Chondrocyte (in vitro differentiated cells): Measurements from ENCODE around the gene ITGB8. TPM values are rescaled to one million over a fixed set of nuclear protein-coding genes. Genes with fewer than 3 reads are reported as not detected.

Experiments
- DNase-seq: peaks from one replicate; pipeline ENCODE4 v3.0.0; 2021; ENCODE audit warnings: mixed read lengths, low spot score
- H3K27ac Mint-ChIP-seq: one replicate; pipeline ENCODE4 v1.8.0; 2021; ENCODE audit warnings: mild to moderate bottlenecking, moderate library complexity, mixed read lengths; ENCODE audit not compliant: unreplicated experiment
- H3K27me3 Mint-ChIP-seq: 2 replicates; pipeline ENCODE4 v1.8.0; 2021; ENCODE audit warnings: low read depth, mixed read lengths
- H3K36me3 Mint-ChIP-seq: 2 replicates; pipeline ENCODE4 v1.8.0; 2021; ENCODE audit warnings: low read depth, mixed read lengths
- H3K4me1 Mint-ChIP-seq: 2 replicates; pipeline ENCODE4 v1.8.0; 2021; ENCODE audit warnings: low read depth, mild to moderate bottlenecking, mixed read lengths
- H3K4me3 Mint-ChIP-seq: one replicate; pipeline ENCODE4 v1.8.0; 2021; ENCODE audit warnings: mild to moderate bottlenecking, moderate library complexity, mixed read lengths; ENCODE audit not compliant: unreplicated experiment
- H3K9me3 Mint-ChIP-seq: 2 replicates; pipeline ENCODE4 v1.8.0; 2021; ENCODE audit warnings: low read depth, mixed read lengths
- CTCF ChIP-seq: fragments of 200-600 bp; sonication (generic); IDR thresholded peaks from 2 replicates; pipeline ENCODE4 v1.5.0; 2021; ENCODE audit warnings: antibody characterized with exemption, mild to moderate bottlenecking, moderate library complexity
- total RNA-seq: library from RNA; stranded (reverse); gene quantifications from 3 replicates; pipeline ENCODE4 v1.2.1, GENCODE V29; 2021

Gene ITGB8
- total RNA-seq, 1 donor from 2014 or later: 0.40 TPM

DNA sequence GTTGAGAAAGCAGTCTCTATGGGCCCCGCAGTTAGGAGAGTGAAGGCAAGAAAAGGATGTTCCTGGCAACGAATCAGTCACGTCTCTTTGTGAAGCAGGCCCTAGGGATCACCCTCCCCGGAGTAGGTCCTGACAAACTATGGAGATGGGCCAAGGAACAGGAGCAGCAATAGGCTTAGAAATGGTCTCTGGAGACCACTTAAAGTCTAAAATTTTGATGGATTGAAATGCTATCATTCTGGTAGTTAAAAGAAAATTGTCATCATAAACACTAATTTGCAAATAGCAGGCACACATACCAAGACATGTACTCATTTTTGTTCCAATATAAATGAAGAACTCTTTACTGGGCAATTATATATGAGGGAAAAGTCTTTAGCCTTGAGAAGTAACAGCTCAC lies 123.5 kb downstream of the ITGB8 start:
- Mint-ChIP-seq H3K9me3 (no peaks in the 10 kb centered on the region), H3K27me3 (no peaks in the 10 kb centered on the region), H3K4me1 (no peaks in the 10 kb centered on the region), H3K4me3 (no peak overlapping the region), H3K36me3 (no peaks in the 10 kb centered on the region), H3K27ac (no peak overlapping the region)
- no peak for TF ChIP-seq CTCF
- no peak for DNase-seq

- no peak for TF ChIP-seq CTCF
- no peak for DNase-seq
- no peaks in the 10 kb centered on the region for H3K27me3 Mint-ChIP-seq
- H3K27ac Mint-ChIP-seq: no peak overlapping the region
- no peaks in the 10 kb centered on the region for H3K36me3 Mint-ChIP-seq
- H3K4me3 Mint-ChIP-seq: no peak overlapping the region
- H3K4me1 Mint-ChIP-seq: no peaks in the 10 kb centered on the region
- H3K9me3 Mint-ChIP-seq: no peaks in the 10 kb centered on the region
These were observed 126.0 kb downstream of the ITGB8 start for GRCh38 chr7:20456701-20457100.

- no peaks in the 10 kb centered on the region for H3K9me3 Mint-ChIP-seq
- no peak for DNase-seq
- H3K27me3 Mint-ChIP-seq: no peaks in the 10 kb centered on the region
- H3K4me3 Mint-ChIP-seq: no peak overlapping the region
- H3K36me3 Mint-ChIP-seq: no peaks in the 10 kb centered on the region
- no peaks in the 10 kb centered on the region for H3K4me1 Mint-ChIP-seq
- H3K27ac Mint-ChIP-seq: no peak overlapping the region
- no peak for TF ChIP-seq CTCF
These were observed 127.8 kb downstream of the ITGB8 start for GRCh38 chr7:20458521-20458920.

DNA sequence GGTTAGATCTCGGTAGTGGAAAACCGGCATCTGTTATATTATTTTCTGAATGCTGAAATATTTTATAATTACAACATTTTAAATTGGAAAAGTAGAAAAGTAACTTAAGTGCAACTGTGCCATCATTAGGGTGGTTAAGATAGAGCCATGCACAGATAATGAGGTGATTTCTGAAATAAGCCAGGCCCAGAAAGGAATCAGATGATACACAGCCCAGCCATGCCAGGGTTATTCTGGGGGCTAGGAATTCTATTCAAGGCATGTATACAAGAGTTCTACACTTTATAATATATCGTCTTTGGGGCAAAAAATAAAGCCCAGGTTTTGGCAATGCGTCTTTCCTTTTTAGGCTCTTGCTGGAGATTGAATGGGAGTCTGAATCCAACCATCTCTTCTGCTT lies 128.7 kb downstream of the ITGB8 start:
- Mint-ChIP-seq H3K4me1 (no peaks in the 10 kb centered on the region), H3K9me3 (no peaks in the 10 kb centered on the region), H3K36me3 (no peaks in the 10 kb centered on the region), H3K27ac (no peak overlapping the region), H3K27me3 (no peaks in the 10 kb centered on the region), H3K4me3 (no peak overlapping the region)
- no peak for DNase-seq
- no peak for TF ChIP-seq CTCF

DNA sequence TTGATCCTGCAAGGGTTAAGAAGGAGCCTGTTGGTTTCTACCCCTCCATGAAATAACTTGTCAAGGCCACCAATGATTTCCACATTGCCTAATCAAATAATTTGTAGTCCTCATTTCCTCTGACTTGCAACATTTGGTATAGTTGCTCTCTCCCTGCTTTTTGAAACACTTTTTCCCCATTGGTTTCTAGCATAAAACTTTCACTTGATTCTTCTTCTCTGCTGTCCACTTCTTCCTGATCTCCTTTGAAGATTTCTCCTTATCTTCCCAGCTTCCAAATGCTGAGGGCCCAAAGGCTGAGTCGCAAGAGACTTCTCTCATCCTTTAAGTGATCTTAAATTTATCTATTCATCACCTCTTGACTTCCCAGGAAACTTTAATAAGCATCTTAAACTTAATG lies 134.2 kb downstream of the ITGB8 start:
- H3K36me3 Mint-ChIP-seq: no peaks in the 10 kb centered on the region
- no peaks in the 10 kb centered on the region for H3K9me3 Mint-ChIP-seq
- DNase-seq: no peak
- no peak for TF ChIP-seq CTCF
- H3K27ac Mint-ChIP-seq: no peak overlapping the region
- H3K4me3 Mint-ChIP-seq: no peak overlapping the region
- peaks cover 4% of the 10 kb centered on the region for H3K27me3 Mint-ChIP-seq
- no peaks in the 10 kb centered on the region for H3K4me1 Mint-ChIP-seq

Other genes with a start within 250 kb of the ITGB8 start
- not detected in 3 replicates for gene MACC1, start 113.5 kb upstream of the ITGB8 start, total RNA-seq